Neuron (in vitro differentiated cells): ENCODE results near the gene THEMIS.

Experiments
- H2AFZ ChIP-seq: one replicate; pipeline ENCODE4 v1.6.1; 2013; ENCODE audit warnings: low read depth, mild to moderate bottlenecking, inconsistent platforms, low read length, moderate library complexity
- H3K27me3 ChIP-seq: one replicate; pipeline ENCODE4 v1.6.1; 2013; ENCODE audit warnings: low read length; ENCODE audit not compliant: insufficient read depth
- H3K36me3 ChIP-seq: one replicate; pipeline ENCODE4 v1.6.1; 2013; ENCODE audit warnings: low read length; ENCODE audit not compliant: insufficient read depth
- H3K4me1 ChIP-seq: one replicate; pipeline ENCODE4 v1.6.1; 2013; ENCODE audit warnings: low read length; ENCODE audit not compliant: insufficient read depth
- H3K4me3 ChIP-seq: 2 replicates; pipeline ENCODE4 v1.5.1; 2013; ENCODE audit warnings: mild to moderate bottlenecking, low read length, moderate library complexity
- H3K9me3 ChIP-seq: one replicate; pipeline ENCODE4 v1.6.1; 2013; ENCODE audit warnings: low read length

THEMIS gene

DNA sequence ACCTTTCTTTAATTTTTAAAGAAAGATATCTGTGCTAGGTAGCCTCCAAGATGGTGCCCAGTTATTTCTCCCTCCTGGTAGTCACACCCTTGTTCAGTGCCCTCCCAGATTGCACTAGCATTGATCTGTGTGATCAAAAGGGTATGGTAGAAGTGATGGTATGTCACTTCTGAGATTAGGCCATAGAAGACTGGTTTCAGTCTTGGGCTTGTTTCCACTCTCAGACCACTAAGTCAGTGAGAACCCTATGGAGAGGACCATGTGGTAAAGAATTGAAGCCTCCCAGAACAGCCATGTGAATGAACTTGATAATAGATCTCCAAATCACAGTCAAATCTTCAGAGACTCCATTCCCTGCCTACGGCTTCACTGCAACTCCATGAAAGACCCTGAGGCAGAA, 57.3 kb downstream of the THEMIS start:
- Histone ChIP-seq H3K27me3 (no peaks in the 10 kb centered on the region), H3K4me3 (no peak overlapping the region), H2AFZ (no peak overlapping the region), H3K9me3 (no peaks in the 10 kb centered on the region), H3K36me3 (no peaks in the 10 kb centered on the region), H3K4me1 (no peaks in the 10 kb centered on the region)

- Histone ChIP-seq H3K4me3 (no peak overlapping the region), H3K4me1 (no peaks in the 10 kb centered on the region), H3K9me3 (no peaks in the 10 kb centered on the region), H3K36me3 (no peaks in the 10 kb centered on the region), H3K27me3 (no peaks in the 10 kb centered on the region), H2AFZ (no peak overlapping the region)
Observed at GRCh38 chr6:127842562-127842961, 58.3 kb downstream of the THEMIS start.

DNA sequence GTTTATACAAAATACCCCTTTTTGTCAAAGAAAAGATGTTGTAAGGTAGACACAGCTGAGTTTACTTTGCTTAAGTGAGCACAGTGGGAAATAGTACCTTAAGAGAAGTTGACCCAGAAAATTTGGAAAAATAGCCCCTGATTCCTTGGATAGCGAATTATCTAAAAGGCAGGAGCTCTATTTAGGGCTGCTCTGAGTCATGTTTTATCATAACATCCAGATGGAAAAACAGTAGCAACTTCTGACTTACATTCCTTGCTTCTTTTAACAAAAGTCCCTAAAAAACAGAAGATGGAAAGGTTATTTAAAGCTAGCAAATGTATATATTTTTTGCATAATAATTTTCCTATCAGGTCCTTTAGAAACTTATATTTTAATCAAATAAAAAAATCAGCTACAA, 59.0 kb downstream of the THEMIS start:
- Histone ChIP-seq H2AFZ (peak overlapping the region; percentile 54), H3K36me3 (no peaks in the 10 kb centered on the region), H3K4me3 (no peak overlapping the region), H3K9me3 (no peaks in the 10 kb centered on the region), H3K27me3 (no peaks in the 10 kb centered on the region), H3K4me1 (no peaks in the 10 kb centered on the region)

DNA sequence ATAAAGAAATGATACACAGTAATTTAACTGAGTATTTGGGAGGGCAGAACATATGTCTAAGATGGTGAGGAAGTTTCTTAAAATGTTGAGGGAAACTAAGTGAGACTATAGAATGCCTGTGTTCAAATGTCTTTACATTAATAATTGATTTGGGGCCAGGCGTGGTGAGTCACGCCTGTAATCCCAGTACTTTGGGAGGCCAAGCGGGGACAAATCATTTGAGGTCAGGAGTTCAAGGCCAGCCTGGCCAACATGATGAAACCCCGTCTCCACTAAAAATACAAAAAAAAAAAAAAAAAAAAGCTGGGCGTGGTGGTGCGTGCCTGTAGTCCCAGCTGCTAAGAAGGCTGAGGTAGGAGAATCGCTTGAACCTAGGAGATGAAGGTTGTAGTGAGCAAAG, 66.7 kb downstream of the THEMIS start:
- H3K4me1 ChIP-seq: peaks cover 5% of the 10 kb centered on the region
- no peaks in the 10 kb centered on the region for H3K9me3 ChIP-seq
- H2AFZ ChIP-seq: no peak overlapping the region
- no peaks in the 10 kb centered on the region for H3K27me3 ChIP-seq
- H3K36me3 ChIP-seq: no peaks in the 10 kb centered on the region
- no peak overlapping the region for H3K4me3 ChIP-seq

- Histone ChIP-seq H3K4me3 (no peak overlapping the region), H3K36me3 (no peaks in the 10 kb centered on the region)
Observed at GRCh38 chr6:127833336-127833735, 67.5 kb downstream of the THEMIS start.

GRCh38 chr6:127832381-127832780, 68.5 kb downstream of the THEMIS start:
- no peaks in the 10 kb centered on the region for H3K27me3 ChIP-seq
- H3K4me3 ChIP-seq: no peak overlapping the region
- no peaks in the 10 kb centered on the region for H3K36me3 ChIP-seq
- H2AFZ ChIP-seq: no peak overlapping the region
- no peaks in the 10 kb centered on the region for H3K9me3 ChIP-seq
- peaks cover 5% of the 10 kb centered on the region for H3K4me1 ChIP-seq

More at GRCh38 chr6:127833336-127833735, 67.5 kb downstream of the THEMIS start:
- Histone ChIP-seq H3K9me3 (no peaks in the 10 kb centered on the region), H2AFZ (no peak overlapping the region), H3K27me3 (no peaks in the 10 kb centered on the region), H3K4me1 (peaks cover 5% of the 10 kb centered on the region)

DNA sequence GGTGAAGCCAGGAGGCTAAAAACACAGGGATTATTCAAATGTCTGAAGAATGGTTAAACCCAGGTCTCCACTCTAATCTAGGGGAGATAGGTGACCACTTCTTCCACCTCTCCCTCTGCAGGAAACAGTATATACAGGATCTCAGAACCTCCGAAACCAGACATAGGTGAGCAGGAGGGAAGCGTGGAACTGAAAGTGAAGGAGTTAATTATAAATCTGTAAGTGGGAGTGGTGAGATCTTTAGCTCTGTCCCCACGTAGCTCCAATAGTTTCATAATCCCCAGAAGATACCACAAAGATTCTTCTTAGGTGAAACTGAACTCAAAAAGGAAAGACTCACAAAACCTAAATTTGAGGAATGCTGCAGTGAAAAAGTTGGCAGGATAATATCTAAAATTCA, 76.8 kb downstream of the THEMIS start:
- H3K4me3 ChIP-seq: no peak overlapping the region
- no peaks in the 10 kb centered on the region for H3K36me3 ChIP-seq
- H3K4me1 ChIP-seq: no peaks in the 10 kb centered on the region
- H3K27me3 ChIP-seq: no peaks in the 10 kb centered on the region
- H3K9me3 ChIP-seq: no peaks in the 10 kb centered on the region
- H2AFZ ChIP-seq: no peak overlapping the region

- no peaks in the 10 kb centered on the region for H3K4me1 ChIP-seq
- H3K27me3 ChIP-seq: no peaks in the 10 kb centered on the region
- H3K4me3 ChIP-seq: no peak overlapping the region
- H3K36me3 ChIP-seq: no peaks in the 10 kb centered on the region
- H2AFZ ChIP-seq: no peak overlapping the region
- no peaks in the 10 kb centered on the region for H3K9me3 ChIP-seq
Observed at GRCh38 chr6:127821431-127821830, 79.4 kb downstream of the THEMIS start.

DNA sequence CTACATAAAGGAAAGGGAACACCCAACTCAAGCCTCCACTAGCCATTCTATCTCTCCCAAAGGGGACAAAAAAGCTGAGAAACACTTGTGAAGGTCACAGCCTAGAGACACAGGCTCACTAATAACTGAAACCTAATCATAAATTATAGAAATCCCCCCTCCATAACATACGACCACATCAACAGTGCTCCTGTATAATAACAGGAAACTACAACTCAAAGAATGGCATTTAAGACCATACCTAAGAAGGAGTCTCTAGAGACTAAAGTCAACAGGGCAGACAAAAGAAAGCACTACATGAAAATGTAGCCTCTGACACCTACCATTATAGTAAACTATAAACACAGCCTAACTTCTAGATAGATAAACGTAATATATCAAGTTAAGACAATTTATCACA, 82.7 kb downstream of the THEMIS start:
- Histone ChIP-seq H3K9me3 (no peaks in the 10 kb centered on the region), H3K36me3 (no peaks in the 10 kb centered on the region), H2AFZ (no peak overlapping the region), H3K27me3 (no peaks in the 10 kb centered on the region), H3K4me3 (no peak overlapping the region), H3K4me1 (no peaks in the 10 kb centered on the region)

DNA sequence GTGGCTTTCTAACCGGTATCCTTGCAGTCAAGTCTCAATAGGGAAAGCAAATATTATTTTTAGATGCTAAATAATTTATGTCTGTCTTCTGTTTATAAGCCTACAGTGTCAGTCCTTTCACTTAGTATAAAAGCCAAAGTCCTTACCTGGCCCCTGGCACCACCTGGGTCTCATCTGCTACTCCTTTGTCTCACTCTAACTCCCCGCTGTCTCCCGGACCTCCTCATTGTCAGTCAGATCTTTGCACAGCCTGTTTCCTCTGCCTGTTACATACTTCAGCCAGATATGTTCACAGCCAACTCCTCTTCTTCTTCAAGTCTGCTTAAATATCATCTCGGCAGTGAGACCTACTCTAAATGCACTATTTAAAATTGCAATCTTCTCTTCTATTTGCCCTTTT, 84.2 kb downstream of the THEMIS start:
- H2AFZ ChIP-seq: no peak overlapping the region
- H3K4me1 ChIP-seq: no peaks in the 10 kb centered on the region
- H3K36me3 ChIP-seq: no peaks in the 10 kb centered on the region
- no peaks in the 10 kb centered on the region for H3K27me3 ChIP-seq
- H3K4me3 ChIP-seq: no peak overlapping the region
- H3K9me3 ChIP-seq: no peaks in the 10 kb centered on the region

GRCh38 chr6:127813699-127814027, 87.2 kb downstream of the THEMIS start:
- Histone ChIP-seq H3K4me3 (no peak overlapping the region), H3K4me1 (no peaks in the 10 kb centered on the region), H3K27me3 (no peaks in the 10 kb centered on the region), H2AFZ (no peak overlapping the region), H3K36me3 (no peaks in the 10 kb centered on the region), H3K9me3 (no peaks in the 10 kb centered on the region)

GRCh38 chr6:127812985-127813698, 87.7 kb downstream of the THEMIS start:
- no peaks in the 10 kb centered on the region for H3K9me3 ChIP-seq
- no peaks in the 10 kb centered on the region for H3K4me1 ChIP-seq
- H3K27me3 ChIP-seq: no peaks in the 10 kb centered on the region
- H3K36me3 ChIP-seq: no peaks in the 10 kb centered on the region
- no peak overlapping the region for H3K4me3 ChIP-seq
- H2AFZ ChIP-seq: no peak overlapping the region

DNA sequence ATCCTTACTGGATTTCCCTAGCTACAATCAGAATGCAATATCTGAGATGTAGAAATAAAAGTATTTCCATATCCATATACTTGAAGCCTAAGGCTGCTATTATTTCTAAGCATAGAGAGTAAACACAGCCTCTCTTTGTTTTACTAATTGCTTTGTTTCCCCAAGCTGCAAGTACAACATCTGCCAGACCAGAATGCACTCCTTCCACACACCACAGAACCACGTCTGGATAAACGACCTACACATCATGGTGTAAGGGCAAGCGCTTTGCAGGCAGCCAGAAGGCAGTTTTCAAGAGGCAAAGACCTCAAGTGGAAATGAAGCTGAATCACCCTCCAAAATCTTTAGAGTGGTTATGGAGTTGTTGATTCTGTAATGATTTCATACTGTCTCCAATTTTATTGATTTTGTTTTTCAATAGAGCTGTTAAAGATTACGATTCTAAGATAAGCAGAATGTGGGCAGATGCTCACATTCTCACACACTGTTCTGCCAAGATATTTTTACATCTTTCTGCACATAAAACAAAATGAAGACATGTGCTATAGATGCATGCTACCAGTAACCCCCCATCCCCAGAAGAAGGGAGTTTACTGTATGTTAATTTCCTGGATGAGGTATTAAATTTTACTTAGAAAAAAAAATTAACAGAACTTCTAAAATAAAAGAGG, 88.8 kb downstream of the THEMIS start:
- no peaks in the 10 kb centered on the region for H3K9me3 ChIP-seq
- no peaks in the 10 kb centered on the region for H3K4me1 ChIP-seq
- no peaks in the 10 kb centered on the region for H3K36me3 ChIP-seq
- no peak overlapping the region for H2AFZ ChIP-seq
- no peaks in the 10 kb centered on the region for H3K27me3 ChIP-seq
- H3K4me3 ChIP-seq: no peak overlapping the region
